ENCODE data around the gene PAM.

DNA sequence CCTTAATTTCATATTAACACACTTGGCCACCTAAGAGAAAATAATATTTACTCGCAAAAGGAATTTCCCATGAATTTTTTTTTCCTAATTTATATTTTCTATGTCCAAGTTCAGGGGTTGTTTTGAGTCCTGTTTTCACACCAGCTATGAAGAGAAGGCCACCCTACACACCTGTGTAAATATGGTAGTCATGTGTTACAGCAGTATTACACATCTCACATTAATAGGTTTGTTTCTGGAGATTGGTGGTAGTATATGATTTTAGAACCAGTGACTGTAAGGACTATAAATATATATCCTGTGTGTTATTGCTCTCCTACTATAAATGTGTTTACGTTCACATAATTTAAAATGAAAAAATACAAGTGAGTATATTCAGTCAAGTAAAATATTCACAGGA lies 147.5 kb downstream of the PAM start:
- TF ChIP-seq, protein P1, sequence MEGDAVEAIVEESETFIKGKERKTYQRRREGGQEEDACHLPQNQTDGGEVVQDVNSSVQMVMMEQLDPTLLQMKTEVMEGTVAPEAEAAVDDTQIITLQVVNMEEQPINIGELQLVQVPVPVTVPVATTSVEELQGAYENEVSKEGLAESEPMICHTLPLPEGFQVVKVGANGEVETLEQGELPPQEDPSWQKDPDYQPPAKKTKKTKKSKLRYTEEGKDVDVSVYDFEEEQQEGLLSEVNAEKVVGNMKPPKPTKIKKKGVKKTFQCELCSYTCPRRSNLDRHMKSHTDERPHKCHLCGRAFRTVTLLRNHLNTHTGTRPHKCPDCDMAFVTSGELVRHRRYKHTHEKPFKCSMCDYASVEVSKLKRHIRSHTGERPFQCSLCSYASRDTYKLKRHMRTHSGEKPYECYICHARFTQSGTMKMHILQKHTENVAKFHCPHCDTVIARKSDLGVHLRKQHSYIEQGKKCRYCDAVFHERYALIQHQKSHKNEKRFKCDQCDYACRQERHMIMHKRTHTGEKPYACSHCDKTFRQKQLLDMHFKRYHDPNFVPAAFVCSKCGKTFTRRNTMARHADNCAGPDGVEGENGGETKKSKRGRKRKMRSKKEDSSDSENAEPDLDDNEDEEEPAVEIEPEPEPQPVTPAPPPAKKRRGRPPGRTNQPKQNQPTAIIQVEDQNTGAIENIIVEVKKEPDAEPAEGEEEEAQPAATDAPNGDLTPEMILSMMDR (IDR thresholded peaks at IDR 0.05 in 4 of 5, conservative IDR thresholded peaks at IDR 0.05 in 1 of 5) = no peak
- TF ChIP-seq POLR2A (IDR thresholded peaks at IDR 0.05) = no peak
